Germinal center (tissue), 1 donor: Measurements from ENCODE around the gene JPT1.

Source experiments
- DNase-seq: peaks from one replicate; pipeline ENCODE4 v3.0.0; 2012; ENCODE audit warnings: mixed read lengths, low spot score

Gene JPT1

GRCh38 chr17:75105126-75106080 lies 48.9 kb downstream of the JPT1 start:
- DNase-seq, result peak; percentile 60

- no peak for DNase-seq
Measured at GRCh38 chr17:75103601-75104554, 50.4 kb downstream of the JPT1 start.

DNA sequence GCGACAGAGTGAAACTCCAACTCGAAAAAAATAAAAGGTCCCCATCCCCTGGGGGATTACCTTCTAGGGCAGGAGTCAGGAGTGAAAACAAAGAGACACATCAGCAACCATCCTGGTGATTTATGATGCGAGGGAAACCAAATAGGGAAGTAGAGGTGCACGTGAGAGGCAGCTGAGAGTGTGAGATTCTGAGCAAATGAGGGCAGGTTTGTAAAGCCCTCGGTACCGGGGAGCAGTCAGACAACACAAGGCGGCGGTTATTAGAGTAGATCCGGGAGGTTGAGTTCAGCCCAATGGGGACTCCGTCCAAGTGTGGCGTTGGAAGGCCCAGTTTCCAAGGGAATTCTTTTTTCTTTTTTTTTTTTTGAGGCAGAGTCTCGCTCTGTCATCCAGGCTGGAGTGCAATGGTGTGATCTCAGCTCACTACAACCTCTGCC lies 51.9 kb downstream of the JPT1 start:
- peak; percentile 70 for DNase-seq

DNA sequence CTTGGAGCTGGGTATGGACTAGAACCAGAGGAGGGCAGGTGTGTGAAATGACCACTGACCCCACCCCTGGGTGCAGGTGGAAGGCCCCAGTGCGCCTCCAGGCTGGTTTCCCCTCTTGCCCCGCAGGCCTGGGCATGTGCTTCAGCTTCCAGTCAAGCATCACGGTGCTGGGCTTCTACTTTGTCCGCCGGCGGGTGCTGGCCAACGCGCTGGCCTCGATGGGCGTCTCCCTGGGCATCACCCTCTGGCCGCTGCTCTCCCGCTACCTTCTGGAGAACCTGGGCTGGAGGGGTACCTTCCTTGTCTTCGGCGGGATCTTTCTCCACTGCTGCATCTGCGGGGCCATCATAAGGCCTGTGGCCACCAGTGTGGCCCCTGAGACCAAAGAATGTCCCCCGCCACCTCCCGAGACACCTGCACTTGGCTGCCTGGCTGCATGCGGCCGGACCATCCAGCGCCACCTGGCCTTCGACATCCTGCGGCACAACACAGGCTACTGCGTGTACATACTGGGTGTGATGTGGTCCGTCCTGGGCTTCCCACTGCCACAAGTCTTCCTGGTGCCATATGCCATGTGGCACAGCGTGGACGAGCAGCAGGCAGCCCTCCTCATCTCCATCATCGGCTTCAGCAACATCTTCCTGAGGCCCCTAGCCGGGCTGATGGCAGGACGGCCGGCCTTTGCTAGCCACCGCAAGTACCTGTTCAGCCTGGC lies 54.3 kb downstream of the JPT1 start:
- no peak for DNase-seq

- DNase-seq, result no peak
Measured at GRCh38 chr17:75098861-75099260, 55.5 kb downstream of the JPT1 start.

DNA sequence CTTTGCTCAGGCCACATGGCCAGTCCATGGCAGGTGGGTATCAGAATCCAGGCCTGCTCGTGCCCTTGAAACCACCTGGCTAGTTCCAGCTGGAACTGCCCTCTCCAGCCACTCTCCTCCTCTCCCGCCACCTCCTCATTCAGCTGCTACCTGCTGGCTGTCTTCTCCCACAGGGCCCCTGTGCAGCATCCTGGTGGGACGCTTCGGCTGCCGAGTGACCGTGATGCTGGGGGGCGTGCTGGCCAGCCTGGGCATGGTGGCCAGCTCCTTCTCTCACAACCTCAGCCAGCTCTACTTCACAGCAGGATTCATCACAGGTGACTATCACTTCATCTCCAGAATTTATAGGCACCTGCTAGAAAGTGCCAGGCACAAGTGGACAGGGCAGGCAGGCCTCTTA lies 56.4 kb downstream of the JPT1 start:
- no peak for DNase-seq

GRCh38 chr17:75096082-75096625 lies 58.2 kb downstream of the JPT1 start:
- DNase-seq, result no peak

GRCh38 chr17:75094871-75095399 lies 59.4 kb downstream of the JPT1 start:
- no peak for DNase-seq

GRCh38 chr17:75093548-75094158 lies 60.7 kb downstream of the JPT1 start:
- no peak for DNase-seq

DNA sequence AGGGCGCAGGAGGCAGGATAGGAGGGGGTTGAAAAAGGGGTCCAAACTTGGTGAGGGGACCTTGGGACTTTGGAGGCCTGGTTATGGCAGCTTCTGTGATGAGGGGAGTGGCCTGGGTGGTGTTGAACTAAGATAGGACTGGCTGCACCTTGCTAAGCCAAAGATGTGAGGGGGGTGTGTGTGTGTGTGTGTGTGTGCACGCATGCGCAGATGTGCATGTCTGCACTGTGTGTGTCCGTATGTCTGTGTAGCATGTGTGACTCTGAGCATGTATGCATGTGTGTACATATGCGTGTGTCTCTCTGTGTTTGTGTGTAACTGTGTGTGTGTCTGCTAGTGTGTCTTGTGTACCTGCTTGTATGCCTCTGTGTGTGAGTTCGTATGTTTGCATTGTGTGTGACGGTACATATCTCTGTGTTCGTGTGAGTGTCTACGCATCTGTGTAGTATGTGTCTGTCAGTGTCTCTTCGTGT lies 62.4 kb downstream of the JPT1 start:
- no peak for DNase-seq

GRCh38 chr17:75090871-75091854 lies 63.1 kb downstream of the JPT1 start:
- DNase-seq, result no peak

GRCh38 chr17:75088465-75089417 lies 65.6 kb downstream of the JPT1 start:
- DNase-seq, result no peak

GRCh38 chr17:75087558-75088453 lies 66.5 kb downstream of the JPT1 start, which contains the start of gene SLC16A5:
TSS of gene SLC16A5 (plus strand) at chr17:75087954. CDS start at chr17:75093637, 5,683 bp downstream.
- DNase-seq, result peak; percentile 33

- DNase-seq, result no peak
Measured at GRCh38 chr17:75087182-75087557, 67.1 kb downstream of the JPT1 start.

- no peak for DNase-seq
Measured at GRCh38 chr17:75086496-75087181, 67.7 kb downstream of the JPT1 start.
